HL-60 (cell line): ENCODE measurements around the gene STK24.

Source experiments
- DNase-seq, 2 experiments: peaks; one replicate each; pipeline ENCODE4 v3.0.0-alpha.2; 2010 to 2020; ENCODE audit warnings: low read depth in 1 of 2, low spot score in 1 of 2
- H3K27ac ChIP-seq: fragments of 250-450 bp; sonication (Bioruptor Pico); replicated peaks from 2 replicates; pipeline ENCODE4 v1.5.1; 2020; ENCODE audit warnings: mild to moderate bottlenecking, moderate library complexity
- H3K27me3 ChIP-seq: fragments of 250-450 bp; sonication (Bioruptor Pico); 2 replicates; pipeline ENCODE4 v1.5.1; 2021; ENCODE audit warnings: mild to moderate bottlenecking, moderate library complexity; ENCODE audit not compliant: insufficient read depth, poor library complexity, severe bottlenecking
- H3K4me3 ChIP-seq: replicated peaks from 2 replicates; pipeline ENCODE4 v1.5.1; 2011; ENCODE audit warnings: mild to moderate bottlenecking, control low read depth, low read length; ENCODE audit not compliant: insufficient read depth
- CTCF ChIP-seq: IDR thresholded peaks from one replicate; pipeline ENCODE4 v1.5.1; 2011; ENCODE audit warnings: low read length, control low read depth, inconsistent platforms; ENCODE audit not compliant: insufficient read depth
- GABPA ChIP-seq: IDR thresholded peaks from 2 replicates; pipeline ENCODE4 v1.6.1; 2012; ENCODE audit warnings: low read depth
- POLR2AphosphoS5 ChIP-seq: IDR thresholded peaks from 2 replicates; pipeline ENCODE4 v1.6.1; 2012; ENCODE audit warnings: low read depth
- SPI1 ChIP-seq: IDR thresholded peaks from 2 replicates; pipeline ENCODE4 v1.6.1; 2012; ENCODE audit warnings: low read depth, mild to moderate bottlenecking, borderline replicate concordance
- TF ChIP-seq, protein P1 (sequence below): IDR thresholded peaks from 2 replicates; pipeline ENCODE4 v1.6.1; 2012; ENCODE audit warnings: low read depth; ENCODE audit not compliant: insufficient replicate concordance

The STK24 gene

GRCh38 chr13:98568918-98569317, 8.0 kb downstream of the STK24 start:
- Histone ChIP-seq H3K4me3 (no peak overlapping the region), H3K27me3 (no peaks in the 10 kb centered on the region), H3K27ac (no peak overlapping the region)
- no peak for DNase-seq
- TF ChIP-seq SPI1 (no peak), CTCF (no peak)

DNA sequence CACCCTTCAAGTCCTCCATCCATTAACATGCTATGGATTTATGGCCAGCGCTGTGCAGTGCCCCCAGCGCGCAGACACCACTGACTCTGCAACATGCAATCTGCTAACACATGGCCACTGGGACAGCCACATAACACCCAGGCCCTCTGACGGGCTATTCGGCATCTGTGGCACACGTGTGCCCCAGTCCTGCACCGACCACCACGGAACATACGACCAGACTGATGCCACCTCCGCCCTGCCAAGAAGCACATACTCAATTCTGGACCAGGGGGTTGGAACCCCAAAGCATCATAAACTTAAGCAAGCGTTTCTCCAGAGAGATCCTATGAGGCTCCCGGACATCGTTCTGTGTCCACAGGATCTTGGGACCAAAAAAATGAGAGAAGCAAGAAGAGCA, 9.8 kb downstream of the STK24 start:
- TF ChIP-seq GABPA (no peak), SPI1 (no peak), CTCF (no peak), POLR2AphosphoS5 (no peak)
- TF ChIP-seq, protein P1, sequence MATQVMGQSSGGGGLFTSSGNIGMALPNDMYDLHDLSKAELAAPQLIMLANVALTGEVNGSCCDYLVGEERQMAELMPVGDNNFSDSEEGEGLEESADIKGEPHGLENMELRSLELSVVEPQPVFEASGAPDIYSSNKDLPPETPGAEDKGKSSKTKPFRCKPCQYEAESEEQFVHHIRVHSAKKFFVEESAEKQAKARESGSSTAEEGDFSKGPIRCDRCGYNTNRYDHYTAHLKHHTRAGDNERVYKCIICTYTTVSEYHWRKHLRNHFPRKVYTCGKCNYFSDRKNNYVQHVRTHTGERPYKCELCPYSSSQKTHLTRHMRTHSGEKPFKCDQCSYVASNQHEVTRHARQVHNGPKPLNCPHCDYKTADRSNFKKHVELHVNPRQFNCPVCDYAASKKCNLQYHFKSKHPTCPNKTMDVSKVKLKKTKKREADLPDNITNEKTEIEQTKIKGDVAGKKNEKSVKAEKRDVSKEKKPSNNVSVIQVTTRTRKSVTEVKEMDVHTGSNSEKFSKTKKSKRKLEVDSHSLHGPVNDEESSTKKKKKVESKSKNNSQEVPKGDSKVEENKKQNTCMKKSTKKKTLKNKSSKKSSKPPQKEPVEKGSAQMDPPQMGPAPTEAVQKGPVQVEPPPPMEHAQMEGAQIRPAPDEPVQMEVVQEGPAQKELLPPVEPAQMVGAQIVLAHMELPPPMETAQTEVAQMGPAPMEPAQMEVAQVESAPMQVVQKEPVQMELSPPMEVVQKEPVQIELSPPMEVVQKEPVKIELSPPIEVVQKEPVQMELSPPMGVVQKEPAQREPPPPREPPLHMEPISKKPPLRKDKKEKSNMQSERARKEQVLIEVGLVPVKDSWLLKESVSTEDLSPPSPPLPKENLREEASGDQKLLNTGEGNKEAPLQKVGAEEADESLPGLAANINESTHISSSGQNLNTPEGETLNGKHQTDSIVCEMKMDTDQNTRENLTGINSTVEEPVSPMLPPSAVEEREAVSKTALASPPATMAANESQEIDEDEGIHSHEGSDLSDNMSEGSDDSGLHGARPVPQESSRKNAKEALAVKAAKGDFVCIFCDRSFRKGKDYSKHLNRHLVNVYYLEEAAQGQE: no peak
- DNase-seq: no peak
- Histone ChIP-seq H3K4me3 (no peak overlapping the region), H3K27me3 (no peaks in the 10 kb centered on the region), H3K27ac (no peak overlapping the region)

DNA sequence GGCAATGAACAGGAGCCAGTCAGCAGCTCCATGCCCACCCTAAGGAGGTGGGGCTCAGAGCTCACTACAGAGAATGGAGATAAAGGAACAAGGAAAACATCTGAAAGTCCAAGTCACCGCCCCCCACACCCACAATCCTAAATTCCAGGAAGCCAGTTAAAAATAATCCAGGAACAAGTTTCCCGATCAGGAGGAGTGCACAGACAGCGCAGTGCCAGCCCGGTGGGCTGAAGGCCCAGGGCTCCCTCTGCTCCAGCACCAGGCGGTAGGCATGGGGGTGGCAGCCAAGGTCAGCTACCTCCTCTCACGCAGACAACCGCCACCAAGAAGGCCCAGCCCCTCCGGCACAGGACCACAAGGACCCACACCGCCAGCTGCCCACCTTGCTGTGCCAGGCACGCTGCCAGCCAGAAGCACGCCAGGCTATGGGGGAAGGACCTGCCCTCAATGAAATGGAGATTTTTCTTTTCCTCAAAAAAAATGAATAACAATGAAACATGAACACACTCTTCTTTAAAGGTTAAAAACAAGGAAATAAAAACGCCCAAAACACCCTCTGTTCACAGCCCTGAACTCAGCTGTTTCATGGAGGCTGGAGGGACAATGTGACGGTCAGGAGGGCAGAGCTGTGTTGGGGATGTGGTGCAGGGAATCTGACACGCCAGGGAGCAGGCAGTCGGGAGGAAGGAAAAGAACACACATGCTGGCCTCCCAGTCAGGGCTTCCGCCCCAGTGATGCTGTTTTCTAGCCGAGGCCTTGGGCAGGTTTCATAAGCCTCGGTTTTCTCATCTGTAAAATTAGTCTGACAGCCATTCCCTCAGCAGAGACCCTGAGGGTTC, 11.0 kb downstream of the STK24 start:
- DNase-seq: no peak
- Histone ChIP-seq H3K4me3 (no peak overlapping the region), H3K27ac (no peak overlapping the region), H3K27me3 (no peaks in the 10 kb centered on the region)
- TF ChIP-seq CTCF: no peak
- TF ChIP-seq, protein P1: no peak
- no peak for TF ChIP-seq GABPA
- TF ChIP-seq POLR2AphosphoS5: no peak
- TF ChIP-seq SPI1: no peak

DNA sequence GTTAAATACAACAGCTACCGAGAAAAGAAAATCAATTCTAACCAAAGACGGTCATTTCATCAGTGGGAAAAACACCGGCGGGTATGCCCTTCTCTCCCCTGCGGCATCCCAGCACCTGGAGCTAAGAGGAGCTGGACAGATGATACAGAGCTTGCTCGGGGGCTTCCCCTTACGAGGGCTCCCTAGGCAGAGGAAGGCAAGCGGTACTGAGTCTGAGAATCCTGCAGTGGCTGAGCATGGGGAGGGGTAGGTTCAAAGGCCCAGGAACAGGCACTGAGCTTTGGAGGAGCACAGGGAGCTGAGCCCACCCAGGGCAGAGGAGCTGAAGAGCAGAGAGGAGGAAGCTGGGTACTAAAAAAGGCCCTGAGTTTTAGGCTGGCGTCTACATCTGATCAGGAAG, 12.7 kb downstream of the STK24 start:
- no peak overlapping the region for H3K4me3 ChIP-seq
- TF ChIP-seq SPI1 (no peak), GABPA (no peak)
- TF ChIP-seq, protein P1: no peak
- H3K27me3 ChIP-seq: no peaks in the 10 kb centered on the region
- no peak overlapping the region for H3K27ac ChIP-seq
- DNase-seq: no peak
